Omental fat pad (tissue), 4 donors: ENCODE data around the gene MRPS10. TPM values are rescaled to one million over a fixed set of nuclear protein-coding genes. Genes with fewer than 3 reads are reported as not detected.

ENCODE experiments used
- ATAC-seq: fragments of 150-250 bp; one replicate; pipeline ENCODE4 v1.9.1; 2016; ENCODE audit warnings: mild to moderate bottlenecking, moderate library complexity; ENCODE audit not compliant: low FRiP score
- DNase-seq: peaks from one replicate; pipeline ENCODE4 v3.0.0-alpha.2; 2019; ENCODE audit warnings: low spot score
- CTCF ChIP-seq, 3 donors: fragments of 450-650 bp; IDR thresholded peaks; one replicate each; pipeline ENCODE4 v1.5.1; 2016 to 2017; ENCODE audit warnings: antibody characterized with exemption in 3 of 3, mild to moderate bottlenecking in 3 of 3, moderate library complexity in 2 of 3
- total RNA-seq, 4 donors: library from RNA; depleted of rRNA; stranded (reverse); fragments of >200 nt; gene quantifications; one replicate each; pipeline ENCODE4 v1.1.0, GENCODE V29; 2016

MRPS10 gene
- total RNA-seq, 4 donors from 2014 or later: 21.4 to 38.0 (median 27.2) TPM

GRCh38 chr6:42190554-42191183 lies 27.0 kb downstream of the MRPS10 start:
- ATAC-seq (no peak), DNase-seq (no peak)
- TF ChIP-seq CTCF (IDR thresholded peaks at IDR 0.05): no peak

GRCh38 chr6:42188406-42188805 lies 29.3 kb downstream of the MRPS10 start:
- TF ChIP-seq CTCF (IDR thresholded peaks at IDR 0.05): no peak
- ATAC-seq (no peak), DNase-seq (no peak)

- TF ChIP-seq CTCF (IDR thresholded peaks at IDR 0.05): no peak
- DNase-seq: no peak
- ATAC-seq: no peak
These were observed 32.1 kb downstream of the MRPS10 start for GRCh38 chr6:42185597-42185996.

GRCh38 chr6:42184475-42184874 lies 33.2 kb downstream of the MRPS10 start:
- DNase-seq (no peak), ATAC-seq (no peak)
- TF ChIP-seq CTCF (IDR thresholded peaks at IDR 0.05): no peak

- no peak for DNase-seq
- TF ChIP-seq CTCF (IDR thresholded peaks at IDR 0.05): no peak
- no peak for ATAC-seq
These were observed 35.6 kb downstream of the MRPS10 start for GRCh38 chr6:42182101-42182500.

- ATAC-seq: no peak
These were observed 37.7 kb downstream of the MRPS10 start for GRCh38 chr6:42179945-42180313.

More at GRCh38 chr6:42179945-42180313, 37.7 kb downstream of the MRPS10 start:
- TF ChIP-seq CTCF (IDR thresholded peaks at IDR 0.05): no peak
- no peak for DNase-seq
